ENCODE data around the gene TTC28. TPM values are rescaled to one million over a fixed set of nuclear protein-coding genes. Genes with fewer than 3 reads are reported as not detected.

Gene TTC28
- total and polyA plus RNA-seq, 2 donors (not counting 3 experiments of a cell fraction or from before 2014, with no cell fraction given): 16.5 to 51.1 TPM

GRCh38 chr22:28670756-28671155, 8.9 kb downstream of the TTC28 start:
- DNase-seq (ENCODE audit: low read depth, low spot score): no peak
- Histone ChIP-seq H3K79me2 (ENCODE audit: control insufficient read depth, insufficient read depth, low read length) (peaks cover 17% of the 10 kb centered on the region), H3K4me3 (replicated peaks in 1 of 3; ENCODE audit: insufficient read depth in 1 of 3, low read depth in 1 of 3, low read length in 3 of 3) (no peak overlapping the region), H3K9ac (replicated peaks; ENCODE audit: extremely low read depth, insufficient read depth, low read length) (no peak overlapping the region), H2AFZ (ENCODE audit: low read depth, low read length) (no peak overlapping the region), H3K36me3 (ENCODE audit: control insufficient read depth in 2 of 2, extremely low read depth in 1 of 2, insufficient read depth in 2 of 2, low read length in 2 of 2) (no peaks in the 10 kb centered on the region), H3K4me1 (ENCODE audit: control insufficient read depth, extremely low read depth, insufficient read depth, low read length) (no peaks in the 10 kb centered on the region), H3K9me1 (replicated peaks; ENCODE audit: control insufficient read depth, extremely low read depth, insufficient read depth, low read length) (no peaks in the 10 kb centered on the region), H3K9me3 (replicated peaks; ENCODE audit: control insufficient read depth, insufficient read depth, low read length) (no peaks in the 10 kb centered on the region), H3K4me2 (ENCODE audit: insufficient read depth, low read length) (no peak overlapping the region), H3K27me3 (ENCODE audit: control insufficient read depth in 2 of 2, insufficient read depth in 2 of 2, low read length in 2 of 2) (no peaks in the 10 kb centered on the region), H4K20me1 (replicated peaks; ENCODE audit: control insufficient read depth, extremely low read depth, insufficient read depth, low read length) (no peaks in the 10 kb centered on the region), H3K27ac (ENCODE audit: insufficient read depth, low read depth, low read length) (no peak overlapping the region)
- intact Hi-C loops (cut with micrococcal nuclease): no loop called here
- FAIRE-seq: no peak
- TF ChIP-seq JUN (IDR thresholded peaks at IDR 0.05; ENCODE audit: borderline replicate concordance, insufficient read depth, insufficient read length, low read depth): no peak
- no peak for TF ChIP-seq EZH2 (IDR thresholded peaks at IDR 0.05; ENCODE audit: borderline replicate concordance, low read depth, low read length, severe bottlenecking)
- no peak for TF ChIP-seq FOS (IDR thresholded peaks at IDR 0.05; ENCODE audit: borderline replicate concordance, insufficient read depth, low read length)
- TF ChIP-seq, protein P1, sequence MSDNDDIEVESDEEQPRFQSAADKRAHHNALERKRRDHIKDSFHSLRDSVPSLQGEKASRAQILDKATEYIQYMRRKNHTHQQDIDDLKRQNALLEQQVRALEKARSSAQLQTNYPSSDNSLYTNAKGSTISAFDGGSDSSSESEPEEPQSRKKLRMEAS (IDR thresholded peaks at IDR 0.05; ENCODE audit: insufficient read depth, insufficient read length): no peak
- TF ChIP-seq POLR2A (IDR thresholded peaks at IDR 0.05; ENCODE audit: low read depth, low read length): no peak
- no peak for TF ChIP-seq GATA2 (IDR thresholded peaks at IDR 0.05; ENCODE audit: insufficient read depth, insufficient read length, low read depth, low read length)
- TF ChIP-seq, protein P2, sequence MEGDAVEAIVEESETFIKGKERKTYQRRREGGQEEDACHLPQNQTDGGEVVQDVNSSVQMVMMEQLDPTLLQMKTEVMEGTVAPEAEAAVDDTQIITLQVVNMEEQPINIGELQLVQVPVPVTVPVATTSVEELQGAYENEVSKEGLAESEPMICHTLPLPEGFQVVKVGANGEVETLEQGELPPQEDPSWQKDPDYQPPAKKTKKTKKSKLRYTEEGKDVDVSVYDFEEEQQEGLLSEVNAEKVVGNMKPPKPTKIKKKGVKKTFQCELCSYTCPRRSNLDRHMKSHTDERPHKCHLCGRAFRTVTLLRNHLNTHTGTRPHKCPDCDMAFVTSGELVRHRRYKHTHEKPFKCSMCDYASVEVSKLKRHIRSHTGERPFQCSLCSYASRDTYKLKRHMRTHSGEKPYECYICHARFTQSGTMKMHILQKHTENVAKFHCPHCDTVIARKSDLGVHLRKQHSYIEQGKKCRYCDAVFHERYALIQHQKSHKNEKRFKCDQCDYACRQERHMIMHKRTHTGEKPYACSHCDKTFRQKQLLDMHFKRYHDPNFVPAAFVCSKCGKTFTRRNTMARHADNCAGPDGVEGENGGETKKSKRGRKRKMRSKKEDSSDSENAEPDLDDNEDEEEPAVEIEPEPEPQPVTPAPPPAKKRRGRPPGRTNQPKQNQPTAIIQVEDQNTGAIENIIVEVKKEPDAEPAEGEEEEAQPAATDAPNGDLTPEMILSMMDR (IDR thresholded peaks at IDR 0.05; ENCODE audit: extremely low read depth in 1 of 2, insufficient read depth in 1 of 2, low read depth in 1 of 2, low read length in 2 of 2): no peak
- TF ChIP-seq MYC (IDR thresholded peaks at IDR 0.05; ENCODE audit: low read depth, low read length): no peak
- no peak for TF ChIP-seq POLR2AphosphoS5 (IDR thresholded peaks at IDR 0.05; ENCODE audit: insufficient read depth, low read depth, low read length)
- no TSS peak for BruUV-seq (replicated peaks)
- ChIA-PET CTCF (no interaction called here), POLR2A (no interaction called here)
- dilution Hi-C loops (cut with MboI; ENCODE audit: extremely low pct_ligation_motif_present, low sequenced_read_pairs): no loop called here

Data from endothelial cell of umbilical vein (primary cell).